Measurements from ENCODE around the gene EGFL8. TPM values are rescaled to one million over a fixed set of nuclear protein-coding genes. Genes with fewer than 3 reads are reported as not detected.
A peak's percentile ranks its signal among the peaks of the same experiment; 100 is the strongest.

EGFL8 gene
- total and polyA plus RNA-seq, 9 of the 15 experiments (the other 6 are each of a cell fraction or from before 2014, with no cell fraction given) = 2.2 to 47.4 (median 14.2) TPM

DNA sequence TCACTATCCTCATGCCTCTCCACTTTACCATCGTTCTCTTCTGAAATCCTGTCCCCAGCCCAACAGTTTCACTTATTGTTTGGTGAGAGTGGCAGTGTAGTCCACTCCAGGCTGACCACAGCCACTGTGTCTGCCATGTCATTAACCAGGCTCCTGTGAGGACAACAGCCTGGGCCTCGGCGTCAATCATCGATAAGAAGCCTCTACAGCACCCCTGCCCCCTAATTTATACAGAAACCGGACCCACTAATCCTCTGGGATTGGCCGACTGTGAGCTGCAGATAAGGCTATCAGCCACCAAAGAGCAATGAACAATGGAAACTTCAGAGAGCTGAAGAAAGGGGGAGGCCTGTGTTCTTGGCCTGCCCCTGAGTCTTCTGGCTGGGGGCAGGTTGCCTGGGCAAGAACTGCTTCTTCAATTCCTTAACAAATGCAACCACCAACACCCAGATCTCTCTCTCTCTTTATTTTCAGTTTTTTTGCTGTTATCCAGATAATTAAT lies 3.4 kb downstream of the EGFL8 start (continued):
- TF ChIP-seq, protein P1, sequence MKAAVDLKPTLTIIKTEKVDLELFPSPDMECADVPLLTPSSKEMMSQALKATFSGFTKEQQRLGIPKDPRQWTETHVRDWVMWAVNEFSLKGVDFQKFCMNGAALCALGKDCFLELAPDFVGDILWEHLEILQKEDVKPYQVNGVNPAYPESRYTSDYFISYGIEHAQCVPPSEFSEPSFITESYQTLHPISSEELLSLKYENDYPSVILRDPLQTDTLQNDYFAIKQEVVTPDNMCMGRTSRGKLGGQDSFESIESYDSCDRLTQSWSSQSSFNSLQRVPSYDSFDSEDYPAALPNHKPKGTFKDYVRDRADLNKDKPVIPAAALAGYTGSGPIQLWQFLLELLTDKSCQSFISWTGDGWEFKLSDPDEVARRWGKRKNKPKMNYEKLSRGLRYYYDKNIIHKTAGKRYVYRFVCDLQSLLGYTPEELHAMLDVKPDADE (conservative IDR thresholded peaks at IDR 0.05; ENCODE audit: control insufficient read depth, low read depth, low read length) = no peak
- TF ChIP-seq BACH1 (tag; IDR thresholded peaks at IDR 0.05) (peak; percentile 52; the same call in 1 of the 2 replicates), TEAD1 (CRISPR knock-in tag; IDR thresholded peaks at IDR 0.05) (peak in 1 of 2 experiments; percentile 52; a peak in 1 of 4 replicates), RB1 (IDR thresholded peaks at IDR 0.05; ENCODE audit: low read depth) (0 out of 2 replicates have a peak, but pooled peaks have one; percentile 68), HCFC1 (IDR thresholded peaks at IDR 0.05; ENCODE audit: low read depth, low read length) (no peak; the same call in 1 of the 2 replicates), NCOA4 (IDR thresholded peaks at IDR 0.05; ENCODE audit: partially characterized antibody) (no peak), ZBED1 (IDR thresholded peaks at IDR 0.05) (peak; percentile 76; the same call in 1 of the 2 replicates), ELF4 (CRISPR knock-in tag; IDR thresholded peaks at IDR 0.05) (peak; percentile 94), CHD4 (IDR thresholded peaks at IDR 0.05; ENCODE audit: insufficient read depth, insufficient replicate concordance, low read depth, low read length, poor library complexity, severe bottlenecking) (no peak), ZC3H8 (IDR thresholded peaks at IDR 0.05) (no peak)
- TF ChIP-seq, protein P2, sequence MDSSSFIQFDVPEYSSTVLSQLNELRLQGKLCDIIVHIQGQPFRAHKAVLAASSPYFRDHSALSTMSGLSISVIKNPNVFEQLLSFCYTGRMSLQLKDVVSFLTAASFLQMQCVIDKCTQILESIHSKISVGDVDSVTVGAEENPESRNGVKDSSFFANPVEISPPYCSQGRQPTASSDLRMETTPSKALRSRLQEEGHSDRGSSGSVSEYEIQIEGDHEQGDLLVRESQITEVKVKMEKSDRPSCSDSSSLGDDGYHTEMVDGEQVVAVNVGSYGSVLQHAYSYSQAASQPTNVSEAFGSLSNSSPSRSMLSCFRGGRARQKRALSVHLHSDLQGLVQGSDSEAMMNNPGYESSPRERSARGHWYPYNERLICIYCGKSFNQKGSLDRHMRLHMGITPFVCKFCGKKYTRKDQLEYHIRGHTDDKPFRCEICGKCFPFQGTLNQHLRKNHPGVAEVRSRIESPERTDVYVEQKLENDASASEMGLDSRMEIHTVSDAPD (CRISPR knock-in tag; IDR thresholded peaks at IDR 0.05) = 0 out of 2 replicates have a peak, but pooled peaks have one; percentile 68
- TF ChIP-seq, protein P3, sequence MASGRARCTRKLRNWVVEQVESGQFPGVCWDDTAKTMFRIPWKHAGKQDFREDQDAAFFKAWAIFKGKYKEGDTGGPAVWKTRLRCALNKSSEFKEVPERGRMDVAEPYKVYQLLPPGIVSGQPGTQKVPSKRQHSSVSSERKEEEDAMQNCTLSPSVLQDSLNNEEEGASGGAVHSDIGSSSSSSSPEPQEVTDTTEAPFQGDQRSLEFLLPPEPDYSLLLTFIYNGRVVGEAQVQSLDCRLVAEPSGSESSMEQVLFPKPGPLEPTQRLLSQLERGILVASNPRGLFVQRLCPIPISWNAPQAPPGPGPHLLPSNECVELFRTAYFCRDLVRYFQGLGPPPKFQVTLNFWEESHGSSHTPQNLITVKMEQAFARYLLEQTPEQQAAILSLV (tag; IDR thresholded peaks at IDR 0.05) = peak; percentile 81
- TF ChIP-seq, protein P4, sequence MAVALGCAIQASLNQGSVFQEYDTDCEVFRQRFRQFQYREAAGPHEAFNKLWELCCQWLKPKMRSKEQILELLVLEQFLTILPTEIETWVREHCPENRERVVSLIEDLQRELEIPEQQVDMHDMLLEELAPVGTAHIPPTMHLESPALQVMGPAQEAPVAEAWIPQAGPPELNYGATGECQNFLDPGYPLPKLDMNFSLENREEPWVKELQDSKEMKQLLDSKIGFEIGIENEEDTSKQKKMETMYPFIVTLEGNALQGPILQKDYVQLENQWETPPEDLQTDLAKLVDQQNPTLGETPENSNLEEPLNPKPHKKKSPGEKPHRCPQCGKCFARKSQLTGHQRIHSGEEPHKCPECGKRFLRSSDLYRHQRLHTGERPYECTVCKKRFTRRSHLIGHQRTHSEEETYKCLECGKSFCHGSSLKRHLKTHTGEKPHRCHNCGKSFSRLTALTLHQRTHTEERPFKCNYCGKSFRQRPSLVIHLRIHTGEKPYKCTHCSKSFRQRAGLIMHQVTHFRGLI (CRISPR knock-in tag; IDR thresholded peaks at IDR 0.05) = peak; percentile 77; the same call in 1 of the 2 replicates
- TF ChIP-seq, protein P5, sequence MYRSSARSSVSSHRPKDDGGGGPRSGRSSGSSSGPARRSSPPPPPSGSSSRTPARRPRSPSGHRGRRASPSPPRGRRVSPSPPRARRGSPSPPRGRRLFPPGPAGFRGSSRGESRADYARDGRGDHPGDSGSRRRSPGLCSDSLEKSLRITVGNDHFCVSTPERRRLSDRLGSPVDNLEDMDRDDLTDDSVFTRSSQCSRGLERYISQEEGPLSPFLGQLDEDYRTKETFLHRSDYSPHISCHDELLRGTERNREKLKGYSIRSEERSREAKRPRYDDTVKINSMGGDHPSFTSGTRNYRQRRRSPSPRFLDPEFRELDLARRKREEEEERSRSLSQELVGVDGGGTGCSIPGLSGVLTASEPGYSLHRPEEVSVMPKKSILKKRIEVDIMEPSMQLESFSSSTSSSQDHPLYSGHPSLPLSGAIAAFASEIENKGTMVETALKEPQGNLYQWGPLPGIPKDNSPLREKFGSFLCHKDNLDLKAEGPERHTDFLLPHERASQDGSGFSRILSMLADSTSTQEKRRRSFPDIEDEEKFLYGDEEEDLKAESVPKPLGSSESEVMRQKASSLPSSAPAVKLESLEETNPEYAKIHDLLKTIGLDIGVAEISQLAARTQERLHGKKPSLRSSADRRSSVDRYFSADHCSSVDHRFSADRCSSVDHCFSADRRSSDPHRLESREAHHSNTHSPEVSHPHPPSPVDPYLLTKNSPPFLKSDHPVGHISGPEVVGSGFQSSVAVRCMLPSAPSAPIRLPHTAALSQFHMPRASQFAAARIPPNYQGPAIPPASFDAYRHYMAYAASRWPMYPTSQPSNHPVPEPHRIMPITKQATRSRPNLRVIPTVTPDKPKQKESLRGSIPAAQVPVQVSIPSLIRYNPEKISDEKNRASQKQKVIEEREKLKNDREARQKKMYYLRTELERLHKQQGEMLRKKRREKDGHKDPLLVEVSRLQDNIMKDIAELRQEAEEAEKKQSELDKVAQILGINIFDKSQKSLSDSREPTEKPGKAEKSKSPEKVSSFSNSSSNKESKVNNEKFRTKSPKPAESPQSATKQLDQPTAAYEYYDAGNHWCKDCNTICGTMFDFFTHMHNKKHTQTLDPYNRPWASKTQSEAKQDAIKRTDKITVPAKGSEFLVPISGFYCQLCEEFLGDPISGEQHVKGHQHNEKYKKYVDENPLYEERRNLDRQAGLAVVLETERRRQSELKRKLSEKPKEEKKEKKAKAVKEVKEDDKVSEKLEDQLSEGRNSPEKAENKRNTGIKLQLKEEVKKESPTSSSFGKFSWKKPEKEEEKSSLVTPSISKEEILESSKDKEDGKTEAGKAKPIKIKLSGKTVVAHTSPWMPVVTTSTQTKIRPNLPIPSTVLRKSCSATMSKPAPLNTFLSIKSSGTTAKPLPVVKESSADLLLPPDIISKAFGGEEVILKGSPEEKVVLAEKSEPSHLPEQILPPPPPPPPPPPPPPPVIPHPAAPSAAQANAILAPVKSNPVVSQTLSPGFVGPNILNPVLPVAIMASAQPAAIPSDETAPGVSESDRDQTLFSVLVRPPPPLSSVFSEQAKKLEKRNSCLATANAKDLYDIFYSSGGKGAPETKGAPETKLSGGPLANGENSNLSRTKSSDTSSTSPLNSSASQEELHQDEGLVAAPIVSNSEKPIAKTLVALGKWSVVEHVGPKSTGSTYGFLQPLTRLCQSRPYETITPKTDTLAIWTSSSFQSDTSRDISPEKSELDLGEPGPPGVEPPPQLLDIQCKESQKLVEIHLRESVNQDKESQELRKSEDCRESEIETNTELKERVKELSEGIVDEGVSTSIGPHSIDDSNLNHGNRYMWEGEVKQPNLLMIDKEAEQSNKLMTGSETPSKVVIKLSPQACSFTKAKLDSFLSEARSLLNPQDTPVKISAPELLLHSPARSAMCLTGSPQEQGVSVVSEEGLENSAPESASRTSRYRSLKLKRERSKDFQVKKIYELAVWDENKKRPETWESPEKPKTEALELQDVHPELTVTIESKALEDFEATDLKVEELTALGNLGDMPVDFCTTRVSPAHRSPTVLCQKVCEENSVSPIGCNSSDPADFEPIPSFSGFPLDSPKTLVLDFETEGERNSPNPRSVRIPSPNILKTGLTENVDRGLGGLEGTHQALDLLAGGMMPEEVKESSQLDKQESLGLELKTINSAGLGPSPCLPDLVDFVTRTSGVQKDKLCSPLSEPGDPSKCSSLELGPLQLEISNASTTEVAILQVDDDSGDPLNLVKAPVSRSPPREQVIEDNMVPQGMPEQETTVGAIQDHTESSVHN (IDR thresholded peaks at IDR 0.05; ENCODE audit: borderline replicate concordance in 1 of 2, low read depth in 1 of 2) = no peak

All from K562 (cell line).